Fibroblast of mammary gland (primary cell): ENCODE measurements around the gene RNH1.
A peak's percentile ranks its signal among the peaks of the same experiment; 100 is the strongest.

Experiments
- DNase-seq: peaks from one replicate; pipeline ENCODE4 v3.0.0-alpha.2; 2010; ENCODE audit warnings: low read depth
- H3K4me3 ChIP-seq: 2 replicates; pipeline ENCODE4 v1.5.1; 2011; ENCODE audit warnings: low read depth, mild to moderate bottlenecking, low read length, moderate library complexity; ENCODE audit not compliant: control insufficient read depth
- CTCF ChIP-seq: conservative IDR thresholded peaks from 2 replicates; pipeline ENCODE4 v1.5.1; 2011; ENCODE audit warnings: low read depth, low read length, inconsistent platforms; ENCODE audit not compliant: control insufficient read depth, insufficient read depth

The RNH1 gene

GRCh38 chr11:451738-452137, 55.3 kb downstream of the RNH1 start:
- DNase-seq: no peak
- H3K4me3 ChIP-seq: peak overlapping the region; percentile 72
- TF ChIP-seq CTCF: no peak

- peak; percentile 8 for TF ChIP-seq CTCF
- DNase-seq: peak; percentile 56
- H3K4me3 ChIP-seq: peak overlapping the region; percentile 72
Observed at GRCh38 chr11:450809-451451, 56.1 kb downstream of the RNH1 start.

- DNase-seq: peak; percentile 94
- H3K4me3 ChIP-seq: peak within 1 kb of the TSS; percentile 72
- TF ChIP-seq CTCF: no peak
Observed at GRCh38 chr11:449889-450808, 56.9 kb downstream of the RNH1 start, which contains the start of gene PTDSS2. TSS of gene PTDSS2 (plus strand) at chr11:450279. CDS start at chr11:450456, 177 bp downstream.

- TF ChIP-seq CTCF: peak; percentile 78
Observed at GRCh38 chr11:447923-448731, 58.9 kb downstream of the RNH1 start.

GRCh38 chr11:446891-447290, 60.2 kb downstream of the RNH1 start:
- TF ChIP-seq CTCF: no peak
- DNase-seq: no peak
- H3K4me3 ChIP-seq: no peak overlapping the region

More at GRCh38 chr11:447923-448731, 58.9 kb downstream of the RNH1 start:
- H3K4me3 ChIP-seq: peak overlapping the region; percentile 71
- peak; percentile 90 for DNase-seq
